PC-3 (cell line): ENCODE measurements around the gene PPHLN1.

Experiments used
- CTCF ChIP-seq: fragments of 300-600 bp; sonication (generic); conservative IDR thresholded peaks from 2 replicates; pipeline ENCODE4 v1.5.1; 2017; ENCODE audit warnings: antibody characterized with exemption, low read depth, mild to moderate bottlenecking, low read length
- EZH2 ChIP-seq: fragments of 300-600 bp; sonication (generic); IDR thresholded peaks from one replicate; pipeline ENCODE4 v1.6.1; 2017; ENCODE audit warnings: antibody characterized with exemption, mild to moderate bottlenecking, low read length; ENCODE audit not compliant: unreplicated experiment
- EZH2phosphoT487 ChIP-seq: fragments of 300-600 bp; sonication (generic); IDR thresholded peaks from 2 replicates; pipeline ENCODE4 v1.6.1; 2018; ENCODE audit warnings: mild to moderate bottlenecking, antibody characterized with exemption, low read length, borderline replicate concordance

GRCh38 chr12:42360747-42361403, 34.9 kb downstream of the PPHLN1 start:
- TF ChIP-seq CTCF (no peak), EZH2 (no peak), EZH2phosphoT487 (no peak)
